SK-N-MC (cell line): ENCODE measurements around the gene OARD1.

Experiments used
- DNase-seq: peaks from one replicate; pipeline ENCODE4 v3.0.0-alpha.2; 2011; ENCODE audit warnings: low read depth, low spot score
- H3K27ac ChIP-seq: fragments of 200-600 bp; sonication (generic); 2 replicates; pipeline ENCODE4 v1.5.1; 2016; ENCODE audit warnings: mixed run types
- H3K36me3 ChIP-seq: fragments of 200-600 bp; sonication (generic); 2 replicates; pipeline ENCODE4 v1.6.1; 2017; ENCODE audit warnings: antibody characterized with exemption, low read length, mixed read lengths; ENCODE audit not compliant: insufficient read depth
- H3K4me3 ChIP-seq: fragments of 200-600 bp; sonication (generic); 2 replicates; pipeline ENCODE4 v1.5.1; 2016
- H3K9ac ChIP-seq: fragments of 200-600 bp; sonication (generic); 2 replicates; pipeline ENCODE4 v1.8.0; 2017; ENCODE audit warnings: mixed run types, mixed read lengths; ENCODE audit not compliant: insufficient read length
- H3K9me3 ChIP-seq: fragments of 200-600 bp; sonication (generic); 2 replicates; pipeline ENCODE4 v1.6.1; 2017; ENCODE audit warnings: low read depth, mild to moderate bottlenecking, antibody characterized with exemption, low read length, moderate library complexity, mixed read lengths
- EZH2 ChIP-seq: fragments of 200-600 bp; sonication (generic); IDR thresholded peaks from one replicate; pipeline ENCODE4 v1.6.1; 2017; ENCODE audit warnings: antibody characterized with exemption
- FOXP2 ChIP-seq: optimal IDR thresholded peaks from 2 replicates; pipeline ENCODE3; 2011; ENCODE audit warnings: mild to moderate bottlenecking, moderate library complexity; ENCODE audit not compliant: insufficient read depth; ENCODE audit errors: extremely low read length, control extremely low read depth
- POLR2AphosphoS5 ChIP-seq: IDR thresholded peaks from 2 replicates; pipeline ENCODE4 v1.6.1; 2012; ENCODE audit warnings: mild to moderate bottlenecking, low read depth, low read length, borderline replicate concordance

The OARD1 gene

GRCh38 chr6:41097467-41098090, 25.4 kb upstream of the OARD1 start:
- peak overlapping the region; percentile 40 for H3K9ac ChIP-seq
- H3K27ac ChIP-seq, result peak overlapping the region; percentile 74
- no peaks in the 10 kb centered on the region for H3K9me3 ChIP-seq
- peak; percentile 66 for DNase-seq
- peak overlapping the region; percentile 37 for H3K4me3 ChIP-seq
- H3K36me3 ChIP-seq, result peaks cover 80% of the 10 kb centered on the region
- TF ChIP-seq POLR2AphosphoS5, result no peak
- TF ChIP-seq EZH2, result no peak
- TF ChIP-seq FOXP2, result no peak

- H3K27ac ChIP-seq, result no peak overlapping the region
- H3K36me3 ChIP-seq, result peaks cover 95% of the 10 kb centered on the region
- no peak for DNase-seq
These were observed 21.6 kb upstream of the OARD1 start for GRCh38 chr6:41093729-41094128.

GRCh38 chr6:41092421-41093140, 20.4 kb upstream of the OARD1 start:
- H3K4me3 ChIP-seq, result no peak overlapping the region
- no peak for DNase-seq
- no peak overlapping the region for H3K27ac ChIP-seq
- TF ChIP-seq FOXP2 (no peak), POLR2AphosphoS5 (no peak), EZH2 (no peak)
- H3K36me3 ChIP-seq, result peaks cover 91% of the 10 kb centered on the region
- H3K9ac ChIP-seq, result no peak overlapping the region
- H3K9me3 ChIP-seq, result no peaks in the 10 kb centered on the region

More at GRCh38 chr6:41093729-41094128, 21.6 kb upstream of the OARD1 start:
- H3K4me3 ChIP-seq, result no peak overlapping the region
- no peak overlapping the region for H3K9ac ChIP-seq
- H3K9me3 ChIP-seq, result no peaks in the 10 kb centered on the region
- TF ChIP-seq POLR2AphosphoS5, result no peak
- no peak for TF ChIP-seq FOXP2
- TF ChIP-seq EZH2, result no peak

- Histone ChIP-seq H3K4me3 (no peak overlapping the region), H3K27ac (0 out of 2 replicates have a peak overlapping the region, but pooled peaks have one; percentile 14), H3K9me3 (no peaks in the 10 kb centered on the region), H3K9ac (no peak overlapping the region), H3K36me3 (peaks cover 89% of the 10 kb centered on the region)
- no peak for DNase-seq
- TF ChIP-seq FOXP2 (no peak), POLR2AphosphoS5 (no peak)
These were observed 18.9 kb upstream of the OARD1 start for GRCh38 chr6:41090841-41091761.

GRCh38 chr6:41088451-41088850, 16.3 kb upstream of the OARD1 start:
- H3K36me3 ChIP-seq, result peaks cover 88% of the 10 kb centered on the region
- H3K9me3 ChIP-seq, result no peaks in the 10 kb centered on the region
- TF ChIP-seq EZH2, result no peak
- no peak for TF ChIP-seq FOXP2
- no peak for TF ChIP-seq POLR2AphosphoS5
- H3K27ac ChIP-seq, result no peak overlapping the region
- no peak for DNase-seq
- H3K4me3 ChIP-seq, result no peak overlapping the region
- no peak overlapping the region for H3K9ac ChIP-seq

- Histone ChIP-seq H3K9me3 (no peaks in the 10 kb centered on the region), H3K36me3 (peaks cover 88% of the 10 kb centered on the region), H3K27ac (no peak overlapping the region), H3K9ac (no peak overlapping the region), H3K4me3 (no peak overlapping the region)
- no peak for TF ChIP-seq POLR2AphosphoS5
- no peak for TF ChIP-seq EZH2
- no peak for TF ChIP-seq FOXP2
- no peak for DNase-seq
These were observed 13.0 kb upstream of the OARD1 start for GRCh38 chr6:41085182-41085581.

- Histone ChIP-seq H3K4me3 (no peak overlapping the region), H3K9me3 (no peaks in the 10 kb centered on the region), H3K27ac (no peak overlapping the region), H3K36me3 (peaks cover 92% of the 10 kb centered on the region), H3K9ac (no peak overlapping the region)
- TF ChIP-seq FOXP2, result no peak
- TF ChIP-seq EZH2, result no peak
- no peak for TF ChIP-seq POLR2AphosphoS5
- DNase-seq, result no peak
These were observed 10.9 kb upstream of the OARD1 start for GRCh38 chr6:41083072-41083471.

- Histone ChIP-seq H3K9me3 (no peaks in the 10 kb centered on the region), H3K36me3 (peaks cover 74% of the 10 kb centered on the region), H3K27ac (no peak overlapping the region), H3K4me3 (no peak overlapping the region), H3K9ac (no peak overlapping the region)
- no peak for TF ChIP-seq EZH2
- no peak for TF ChIP-seq FOXP2
- no peak for TF ChIP-seq POLR2AphosphoS5
- DNase-seq, result no peak
These were observed 8.5 kb upstream of the OARD1 start for GRCh38 chr6:41080621-41081020.
